ENCODE measurements around the gene C15orf39. TPM values are rescaled to one million over a fixed set of nuclear protein-coding genes. Genes with fewer than 3 reads are reported as not detected.
A peak's percentile ranks its signal among the peaks of the same experiment; 100 is the strongest.

Gene C15orf39
- total and polyA plus RNA-seq, 9 of the 15 experiments (the other 6 are each of a cell fraction or from before 2014, with no cell fraction given): 0.31 to 29.8 (median 4.4) TPM

DNA sequence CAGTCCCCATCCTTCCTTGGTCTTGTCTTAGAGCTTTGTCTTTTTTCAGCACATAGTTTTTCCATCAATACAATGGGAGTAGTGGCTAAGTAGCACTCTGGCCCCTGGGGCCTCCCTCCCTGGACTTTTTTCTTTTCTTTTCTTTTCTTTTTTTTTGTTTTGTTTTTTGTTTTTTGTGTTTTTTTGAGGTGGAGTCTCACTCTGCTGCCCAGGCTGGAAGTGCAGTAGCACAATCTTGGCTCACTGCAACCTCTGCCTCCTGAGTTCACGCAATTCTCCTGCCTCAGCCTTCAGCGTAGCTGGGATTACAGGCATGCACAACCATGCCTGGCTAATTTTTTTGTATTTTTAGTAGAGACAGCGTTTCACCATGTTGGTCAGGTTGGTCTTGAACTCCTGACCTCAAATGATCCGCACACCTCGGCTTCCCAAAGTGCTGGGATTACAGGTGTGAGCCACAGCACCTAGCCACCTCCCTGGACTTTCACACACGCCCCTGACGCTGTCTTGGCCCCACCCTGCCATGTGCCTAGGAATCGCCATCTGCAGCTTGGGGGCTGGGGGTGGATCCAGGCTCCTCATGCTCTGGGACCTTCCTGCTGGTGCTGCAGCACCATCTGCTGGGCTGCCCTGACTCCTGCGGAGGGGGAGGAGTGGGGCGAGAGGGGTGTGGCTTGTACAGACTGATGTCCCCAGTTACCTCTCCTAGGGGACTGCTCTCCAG, 2.8 kb downstream of the C15orf39 start (continued):
- TF ChIP-seq, protein P1, sequence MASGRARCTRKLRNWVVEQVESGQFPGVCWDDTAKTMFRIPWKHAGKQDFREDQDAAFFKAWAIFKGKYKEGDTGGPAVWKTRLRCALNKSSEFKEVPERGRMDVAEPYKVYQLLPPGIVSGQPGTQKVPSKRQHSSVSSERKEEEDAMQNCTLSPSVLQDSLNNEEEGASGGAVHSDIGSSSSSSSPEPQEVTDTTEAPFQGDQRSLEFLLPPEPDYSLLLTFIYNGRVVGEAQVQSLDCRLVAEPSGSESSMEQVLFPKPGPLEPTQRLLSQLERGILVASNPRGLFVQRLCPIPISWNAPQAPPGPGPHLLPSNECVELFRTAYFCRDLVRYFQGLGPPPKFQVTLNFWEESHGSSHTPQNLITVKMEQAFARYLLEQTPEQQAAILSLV (tag; IDR thresholded peaks at IDR 0.05): peak; percentile 23; the same call in 1 of the 2 replicates
- TF ChIP-seq MEIS2 (IDR thresholded peaks at IDR 0.05; ENCODE audit: partially characterized antibody) (no peak), MAFF (IDR thresholded peaks at IDR 0.05; ENCODE audit: low read length) (no peak), EGR1 (conservative IDR thresholded peaks at IDR 0.05) (peak; percentile 69), TEAD4 (IDR thresholded peaks at IDR 0.05; ENCODE audit: low read length) (0 out of 2 replicates have a peak, but pooled peaks have one; percentile 9), TEAD4 (CRISPR knock-in tag; IDR thresholded peaks at IDR 0.05; ENCODE audit: borderline replicate concordance) (no peak), ZKSCAN3 (CRISPR knock-in tag; IDR thresholded peaks at IDR 0.05) (no peak), YY1 (IDR thresholded peaks at IDR 0.05; ENCODE audit: borderline replicate concordance in 1 of 3, control insufficient read depth in 1 of 3, extremely low read depth in 1 of 3, insufficient read depth in 3 of 3, insufficient read length in 1 of 3, insufficient replicate concordance in 2 of 3, low read depth in 1 of 3, low read length in 2 of 3) (peak in 2 of 3 experiments; percentile 74 to 76), RB1 (IDR thresholded peaks at IDR 0.05; ENCODE audit: low read depth) (peak; percentile 83), RFX7 (CRISPR knock-in tag; IDR thresholded peaks at IDR 0.05) (no peak), BHLHE40 (IDR thresholded peaks at IDR 0.05; ENCODE audit: low read length) (peak; percentile 74), MTA1 (IDR thresholded peaks at IDR 0.05; ENCODE audit: borderline replicate concordance) (peak; percentile 5; the same call in 1 of the 2 replicates), TEAD1 (CRISPR knock-in tag; IDR thresholded peaks at IDR 0.05) (peak in 1 of 2 experiments; percentile 51; a peak in 1 of 4 replicates), CTBP1 (IDR thresholded peaks at IDR 0.05; ENCODE audit: borderline replicate concordance) (peak; percentile 83), ZNF232 (CRISPR knock-in tag; IDR thresholded peaks at IDR 0.05) (0 out of 2 replicates have a peak, but pooled peaks have one; percentile 34), NFIC (IDR thresholded peaks at IDR 0.05) (peak; percentile 54), STAG1 (CRISPR knock-in tag; IDR thresholded peaks at IDR 0.05; ENCODE audit: borderline replicate concordance) (peak; percentile 99), GATAD2A (IDR thresholded peaks at IDR 0.05) (peak; percentile 43; the same call in 1 of the 2 replicates), HNRNPH1 (optimal IDR thresholded peaks at IDR 0.05; ENCODE audit: low read depth, low read length) (no peak)
- TF ChIP-seq, protein P2, sequence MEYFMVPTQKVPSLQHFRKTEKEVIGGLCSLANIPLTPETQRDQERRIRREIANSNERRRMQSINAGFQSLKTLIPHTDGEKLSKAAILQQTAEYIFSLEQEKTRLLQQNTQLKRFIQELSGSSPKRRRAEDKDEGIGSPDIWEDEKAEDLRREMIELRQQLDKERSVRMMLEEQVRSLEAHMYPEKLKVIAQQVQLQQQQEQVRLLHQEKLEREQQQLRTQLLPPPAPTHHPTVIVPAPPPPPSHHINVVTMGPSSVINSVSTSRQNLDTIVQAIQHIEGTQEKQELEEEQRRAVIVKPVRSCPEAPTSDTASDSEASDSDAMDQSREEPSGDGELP (CRISPR knock-in tag; IDR thresholded peaks at IDR 0.05; ENCODE audit: borderline replicate concordance): peak; percentile 96
- TF ChIP-seq, protein P3, sequence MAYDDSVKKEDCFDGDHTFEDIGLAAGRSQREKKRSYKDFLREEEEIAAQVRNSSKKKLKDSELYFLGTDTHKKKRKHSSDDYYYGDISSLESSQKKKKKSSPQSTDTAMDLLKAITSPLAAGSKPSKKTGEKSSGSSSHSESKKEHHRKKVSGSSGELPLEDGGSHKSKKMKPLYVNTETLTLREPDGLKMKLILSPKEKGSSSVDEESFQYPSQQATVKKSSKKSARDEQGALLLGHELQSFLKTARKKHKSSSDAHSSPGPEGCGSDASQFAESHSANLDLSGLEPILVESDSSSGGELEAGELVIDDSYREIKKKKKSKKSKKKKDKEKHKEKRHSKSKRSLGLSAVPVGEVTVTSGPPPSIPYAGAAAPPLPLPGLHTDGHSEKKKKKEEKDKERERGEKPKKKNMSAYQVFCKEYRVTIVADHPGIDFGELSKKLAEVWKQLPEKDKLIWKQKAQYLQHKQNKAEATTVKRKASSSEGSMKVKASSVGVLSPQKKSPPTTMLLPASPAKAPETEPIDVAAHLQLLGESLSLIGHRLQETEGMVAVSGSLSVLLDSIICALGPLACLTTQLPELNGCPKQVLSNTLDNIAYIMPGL (CRISPR knock-in tag; IDR thresholded peaks at IDR 0.05): peak; percentile 83
- TF ChIP-seq, protein P4, sequence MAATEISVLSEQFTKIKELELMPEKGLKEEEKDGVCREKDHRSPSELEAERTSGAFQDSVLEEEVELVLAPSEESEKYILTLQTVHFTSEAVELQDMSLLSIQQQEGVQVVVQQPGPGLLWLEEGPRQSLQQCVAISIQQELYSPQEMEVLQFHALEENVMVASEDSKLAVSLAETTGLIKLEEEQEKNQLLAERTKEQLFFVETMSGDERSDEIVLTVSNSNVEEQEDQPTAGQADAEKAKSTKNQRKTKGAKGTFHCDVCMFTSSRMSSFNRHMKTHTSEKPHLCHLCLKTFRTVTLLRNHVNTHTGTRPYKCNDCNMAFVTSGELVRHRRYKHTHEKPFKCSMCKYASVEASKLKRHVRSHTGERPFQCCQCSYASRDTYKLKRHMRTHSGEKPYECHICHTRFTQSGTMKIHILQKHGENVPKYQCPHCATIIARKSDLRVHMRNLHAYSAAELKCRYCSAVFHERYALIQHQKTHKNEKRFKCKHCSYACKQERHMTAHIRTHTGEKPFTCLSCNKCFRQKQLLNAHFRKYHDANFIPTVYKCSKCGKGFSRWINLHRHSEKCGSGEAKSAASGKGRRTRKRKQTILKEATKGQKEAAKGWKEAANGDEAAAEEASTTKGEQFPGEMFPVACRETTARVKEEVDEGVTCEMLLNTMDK (IDR thresholded peaks at IDR 0.05; ENCODE audit: borderline replicate concordance, insufficient read depth, low read depth, low read length, poor library complexity, severe bottlenecking): peak; percentile 60
